ENCODE measurements around the gene SHISA7.

SHISA7 gene

DNA sequence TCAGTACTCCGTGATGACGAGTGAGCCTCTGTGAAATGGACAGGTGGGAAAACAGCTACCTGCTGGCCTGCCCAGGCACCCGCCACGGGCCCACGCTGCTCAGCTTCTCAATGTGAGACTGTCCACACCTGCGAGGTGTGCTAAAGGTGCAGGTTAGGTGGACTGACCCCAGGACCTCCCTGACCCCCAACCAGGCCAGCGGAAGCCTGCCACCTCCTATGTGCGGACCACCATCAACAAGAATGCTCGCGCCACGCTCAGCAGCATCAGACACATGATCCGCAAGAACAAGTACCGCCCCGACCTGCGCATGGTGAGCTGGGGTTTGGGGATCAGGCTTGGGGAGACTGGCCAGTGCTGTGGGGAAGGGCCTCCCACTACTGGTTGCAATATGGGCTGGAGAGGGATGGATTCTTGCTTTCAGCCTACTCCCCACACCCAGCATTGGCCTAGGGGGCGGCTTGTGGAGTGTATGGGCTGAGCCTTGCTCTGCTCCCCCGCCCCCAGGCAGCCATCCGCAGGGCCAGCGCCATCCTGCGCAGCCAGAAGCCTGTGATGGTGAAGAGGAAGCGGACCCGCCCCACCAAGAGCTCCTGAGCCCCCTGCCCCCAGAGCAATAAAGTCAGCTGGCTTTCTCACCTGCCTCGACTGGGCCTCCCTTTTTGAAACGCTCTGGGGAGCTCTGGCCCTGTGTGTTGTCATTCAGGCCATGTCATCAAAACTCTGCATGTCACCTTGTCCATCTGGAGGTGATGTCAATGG, 55.2 kb downstream of the SHISA7 start:
- DNase-seq (ENCODE audit: low read depth) = no peak

DNA sequence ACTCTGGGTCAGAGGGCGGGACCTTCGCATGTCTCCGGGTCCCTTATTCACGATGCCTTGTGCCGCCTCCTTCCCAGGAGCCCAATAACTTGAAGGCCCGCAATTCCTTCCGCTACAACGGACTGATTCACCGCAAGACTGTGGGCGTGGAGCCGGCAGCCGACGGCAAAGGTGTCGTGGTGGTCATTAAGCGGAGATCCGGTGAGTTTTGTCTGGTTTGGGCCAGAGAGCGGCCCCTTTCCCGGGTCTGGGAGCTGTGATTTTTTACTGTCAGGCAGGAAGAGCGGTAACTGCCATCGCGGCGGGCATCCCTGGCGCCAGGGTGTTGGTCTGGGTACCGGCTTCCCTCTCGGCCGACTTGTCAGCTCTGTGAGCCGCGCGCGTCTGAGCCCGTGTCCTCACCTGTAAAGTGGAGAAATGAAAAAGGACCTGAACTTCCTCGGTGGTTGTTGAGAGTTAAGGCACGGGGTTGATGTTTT, 56.6 kb downstream of the SHISA7 start:
- DNase-seq (ENCODE audit: low read depth) = no peak

DNA sequence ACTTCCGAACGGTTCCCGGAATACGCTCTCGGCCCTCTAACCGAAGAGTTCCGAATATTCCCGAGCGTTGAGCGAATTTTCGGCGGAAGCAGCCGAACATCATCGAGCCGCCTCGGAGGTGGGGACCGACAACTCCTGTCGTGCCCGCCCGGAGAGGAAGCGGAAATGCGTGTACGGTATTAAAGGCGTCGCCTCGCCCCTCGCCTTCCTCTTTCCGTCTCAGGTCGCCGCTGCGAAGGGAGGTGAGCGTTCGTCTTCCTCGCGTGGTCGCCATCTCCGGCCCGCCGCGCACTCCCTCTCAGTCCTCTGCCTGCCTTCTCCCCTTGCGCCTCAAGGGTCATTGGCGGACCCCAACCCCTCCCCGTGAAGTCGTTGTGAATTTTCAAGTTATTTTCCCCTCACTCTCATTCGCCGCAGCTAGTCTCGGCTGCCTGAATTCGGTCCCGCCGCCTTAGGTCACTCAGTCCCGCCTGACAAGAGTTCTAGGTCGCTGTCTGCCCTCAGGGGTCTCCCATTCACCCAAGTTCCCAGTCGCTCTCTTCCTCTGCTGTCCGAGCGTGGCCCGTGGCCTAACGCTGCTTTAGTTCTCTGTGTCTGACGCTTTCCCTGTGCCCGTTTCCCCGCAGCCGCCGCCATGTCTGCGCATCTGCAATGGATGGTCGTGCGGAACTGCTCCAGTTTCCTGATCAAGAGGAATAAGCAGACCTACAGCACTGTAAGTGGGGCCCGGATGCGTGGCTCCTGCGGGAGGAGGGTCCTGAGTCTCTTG, 57.2 kb downstream of the SHISA7 start, which contains the start of gene RPL28:
Gene RPL28 (plus strand): TSS at position 209 of the 769 bp plus-strand sequence. CDS start 426 bp downstream, at position 635.
- peak; percentile 96 for DNase-seq (ENCODE audit: low read depth)

DNA sequence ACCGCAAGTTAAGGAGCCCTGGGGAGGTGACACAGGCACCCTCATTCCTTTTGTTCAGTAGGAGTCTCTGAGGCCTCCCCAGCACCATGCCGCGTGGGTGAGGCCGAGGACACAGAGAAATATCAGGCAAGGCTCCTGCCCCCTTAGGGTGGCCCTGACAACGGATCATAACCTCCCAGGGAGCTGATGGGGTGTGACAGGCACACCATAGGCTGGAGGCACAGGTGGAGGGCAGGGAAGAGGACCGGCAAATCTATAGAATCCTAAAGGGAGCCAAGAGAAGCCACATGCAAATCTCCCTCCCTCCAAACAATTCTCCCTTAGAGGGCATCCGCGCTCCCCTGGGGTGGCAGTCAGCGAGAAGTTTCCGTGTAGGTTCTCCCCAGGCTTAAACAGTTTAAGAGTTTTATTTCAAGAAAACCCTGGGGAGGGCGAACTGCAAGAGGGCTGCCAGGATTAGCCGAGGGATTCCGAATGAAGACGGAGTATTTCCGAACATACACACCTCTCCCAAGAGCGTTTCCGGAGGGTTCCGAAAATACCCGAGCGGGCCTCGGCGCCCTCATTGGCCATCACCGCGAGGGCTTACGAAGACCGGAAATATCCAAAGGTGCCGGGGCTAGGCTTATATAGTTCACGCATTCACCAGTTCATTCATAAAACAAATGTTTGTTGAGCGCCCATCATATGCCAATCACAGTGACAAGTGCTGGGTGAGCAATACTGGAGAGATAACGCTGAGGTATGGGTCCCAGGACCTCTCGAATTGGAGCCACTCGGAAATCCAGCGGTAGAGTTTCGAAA, 58.0 kb downstream of the SHISA7 start:
- peak; percentile 83 for DNase-seq (ENCODE audit: low read depth)

DNA sequence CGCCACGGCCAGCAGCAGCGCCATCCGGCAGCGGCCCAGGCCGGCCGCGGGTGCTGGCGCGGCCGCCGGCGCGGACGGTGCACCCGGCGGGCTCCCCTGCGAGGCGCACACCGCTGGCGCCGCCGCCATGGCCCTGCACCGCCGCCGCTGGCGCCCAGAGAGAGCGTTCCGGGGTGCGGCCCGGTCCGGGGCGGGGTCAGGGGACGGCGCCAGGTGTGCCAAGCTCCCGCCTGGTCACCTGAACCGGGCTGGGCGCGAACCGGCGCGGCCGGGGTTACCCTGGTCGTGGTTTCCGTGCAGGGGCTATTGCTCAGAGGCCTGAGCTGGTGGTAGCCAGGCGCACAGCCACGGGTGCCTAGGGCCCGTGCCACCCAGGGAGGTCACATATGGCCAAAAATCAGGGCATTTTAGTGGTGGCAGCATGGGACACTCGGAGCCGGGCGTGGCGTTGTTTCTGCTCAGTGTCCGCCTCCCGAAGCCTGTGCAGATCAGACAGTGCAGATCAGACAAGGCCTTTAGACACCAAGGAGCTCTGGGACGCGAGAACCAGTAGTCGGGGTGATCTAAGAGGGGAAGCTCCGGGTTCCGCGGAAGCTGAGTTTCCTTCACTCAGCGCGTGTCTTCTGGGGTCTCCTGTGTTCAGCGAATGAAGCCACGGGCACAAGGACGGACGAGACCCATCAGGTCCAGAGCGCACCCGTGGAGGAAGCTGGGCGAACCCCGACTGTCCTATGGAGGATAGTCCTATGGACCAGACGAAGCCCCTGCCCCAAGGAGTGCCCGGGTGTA, 58.8 kb downstream of the SHISA7 start, which contains the start of gene TMEM238:
Gene TMEM238 (minus strand): TSS at position 162 of the 789 bp plus-strand sequence. CDS start 33 bp downstream, at position 129.
- no peak for DNase-seq (ENCODE audit: low read depth)

DNA sequence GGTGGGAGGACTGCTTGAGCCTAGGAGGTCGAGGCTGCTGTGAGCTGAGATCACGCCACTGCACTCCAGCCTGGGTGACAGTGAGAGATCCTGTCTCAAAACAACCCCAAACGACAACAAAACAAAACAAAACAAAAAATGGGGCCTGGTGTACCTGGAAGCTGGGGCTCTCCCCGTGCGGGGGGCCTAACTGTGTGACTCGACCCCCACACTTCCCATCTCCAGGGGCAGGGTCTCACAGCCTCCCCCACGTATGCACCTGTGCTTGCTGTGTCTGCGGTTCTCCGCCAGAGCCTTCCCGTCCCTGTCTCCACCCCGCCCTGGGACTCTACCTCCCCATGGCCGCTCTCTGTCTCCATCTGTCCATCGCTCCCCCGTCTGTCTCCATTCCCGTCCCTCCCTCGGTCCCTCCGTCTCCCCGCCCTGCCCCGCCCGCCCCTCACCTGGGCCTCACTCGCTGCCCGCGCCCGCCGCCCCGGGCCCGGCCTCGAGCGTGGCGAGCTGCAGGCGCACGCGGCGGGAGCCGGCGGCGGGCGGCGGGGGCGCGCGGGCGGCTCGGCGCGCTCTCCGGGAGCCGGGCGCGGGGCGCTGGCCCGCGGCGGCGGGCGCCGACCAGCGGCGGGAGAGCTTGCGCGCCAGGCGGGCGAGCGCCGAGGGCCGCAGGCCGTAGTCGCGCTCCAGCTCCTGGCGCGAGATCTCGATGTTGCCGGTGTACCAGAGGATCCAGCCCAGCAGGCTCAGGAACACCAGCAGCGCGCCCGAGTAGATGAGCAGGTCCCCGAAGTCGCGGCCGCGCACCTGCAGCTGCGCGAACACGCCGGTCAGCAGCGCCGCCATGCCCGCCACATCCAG, 59.6 kb downstream of the SHISA7 start:
- no peak for DNase-seq (ENCODE audit: low read depth)

DNA sequence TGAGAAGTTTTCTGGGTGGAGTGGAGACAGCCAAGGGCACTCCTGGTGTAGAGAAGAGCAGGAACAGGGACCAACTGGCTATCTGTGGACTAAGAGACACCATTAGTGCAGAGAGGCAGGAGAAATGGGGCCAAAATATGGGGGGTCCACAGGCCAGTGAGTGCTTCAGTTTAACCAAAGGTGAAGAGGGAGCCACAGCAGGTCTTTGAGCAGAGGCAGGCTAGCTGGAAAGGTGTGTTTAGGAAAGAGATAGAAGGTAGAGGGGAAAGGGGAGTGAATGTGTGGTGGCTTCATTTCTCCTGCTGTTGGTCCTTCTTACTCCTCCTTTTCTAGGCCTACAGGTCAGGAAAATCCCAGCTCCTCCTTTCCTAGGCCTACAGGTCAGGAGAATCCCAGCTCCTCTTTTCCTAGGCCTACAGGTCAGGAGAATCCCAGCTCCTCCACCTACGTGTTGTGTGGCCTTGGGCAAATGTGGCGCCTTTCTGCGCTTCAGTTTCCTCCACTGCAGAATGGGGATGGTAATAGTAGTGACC, 60.5 kb downstream of the SHISA7 start:
- no peak for DNase-seq (ENCODE audit: low read depth)

DNA sequence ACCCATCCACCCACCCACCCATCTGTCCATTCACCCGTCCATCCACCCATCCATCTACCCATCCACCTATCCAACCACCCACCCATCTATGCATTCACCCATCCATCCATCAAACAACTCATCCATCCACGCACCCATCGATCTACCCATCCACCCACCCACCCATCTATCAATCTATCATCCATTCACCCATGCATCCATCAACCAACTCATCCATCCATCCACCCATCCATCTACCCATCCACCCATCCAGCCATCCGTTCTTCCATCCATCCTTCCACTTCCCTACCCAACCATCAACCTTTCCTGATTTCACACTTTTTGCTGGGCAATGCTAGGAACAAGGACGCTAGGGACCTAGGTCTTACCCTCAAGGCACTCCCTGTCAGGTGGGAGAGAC, 61.1 kb downstream of the SHISA7 start:
- DNase-seq (ENCODE audit: low read depth) = no peak

DNA sequence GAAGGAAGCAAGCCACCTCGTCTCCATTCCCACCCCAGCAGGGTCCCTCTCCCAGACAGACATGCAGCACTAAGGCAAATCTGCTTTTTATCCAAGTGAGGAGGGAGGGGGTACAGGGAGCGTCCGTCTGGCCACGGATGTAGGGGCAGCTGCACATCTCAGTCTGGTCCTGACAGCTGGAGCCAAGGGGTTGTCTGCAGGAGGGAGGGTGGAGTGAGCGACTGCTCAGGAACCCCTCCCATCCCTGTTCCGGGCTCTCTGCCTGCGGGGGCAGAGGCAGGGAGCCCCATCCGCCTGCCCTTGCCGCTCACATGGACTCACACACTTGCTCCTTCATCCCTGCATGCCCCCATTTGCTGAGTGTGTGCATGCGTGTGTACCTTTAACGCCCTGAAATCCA, 63.9 kb downstream of the SHISA7 start:
- DNase-seq (ENCODE audit: low read depth) = no peak
